Stimulated activated naive CD4-positive, alpha-beta T cell treated with Interleukin-2 at 50 U/mL for 16 hours (primary cell): ENCODE data around the gene DNASE1L3.

ENCODE experiments used
- DNase-seq: peaks from one replicate; lab custom pipeline; 2025; lab: John Stamatoyannopoulos, UW

Gene DNASE1L3

GRCh38 chr3:58161435-58162398, 49.1 kb downstream of the DNASE1L3 start:
- DNase-seq = no peak

GRCh38 chr3:58160399-58160798, 50.4 kb downstream of the DNASE1L3 start:
- no peak for DNase-seq

GRCh38 chr3:58158442-58159153, 52.2 kb downstream of the DNASE1L3 start:
- DNase-seq = no peak

- no peak for DNase-seq
These were observed 53.1 kb downstream of the DNASE1L3 start for GRCh38 chr3:58157700-58158099.

- no peak for DNase-seq
These were observed 54.9 kb downstream of the DNASE1L3 start for GRCh38 chr3:58155838-58156237.

- no peak for DNase-seq
These were observed 55.9 kb downstream of the DNASE1L3 start for GRCh38 chr3:58154626-58155449.

GRCh38 chr3:58153371-58153770, 57.4 kb downstream of the DNASE1L3 start:
- DNase-seq = no peak

- DNase-seq = no peak
These were observed 58.4 kb downstream of the DNASE1L3 start for GRCh38 chr3:58152225-58153015.

GRCh38 chr3:58151637-58152036, 59.1 kb downstream of the DNASE1L3 start:
- DNase-seq = no peak

GRCh38 chr3:58150810-58151199, 60.0 kb downstream of the DNASE1L3 start:
- no peak for DNase-seq

GRCh38 chr3:58150130-58150809, 60.5 kb downstream of the DNASE1L3 start:
- DNase-seq = no peak

- DNase-seq = no peak
These were observed 62.7 kb downstream of the DNASE1L3 start for GRCh38 chr3:58148049-58148448.

- DNase-seq = no peak
These were observed 66.1 kb downstream of the DNASE1L3 start for GRCh38 chr3:58144478-58145325.

GRCh38 chr3:58143417-58144055, 67.2 kb downstream of the DNASE1L3 start:
- no peak for DNase-seq
